ENCODE measurements around the gene ZNF74.

- TF ChIP-seq CTCF (IDR thresholded peaks at IDR 0.05) (no peak), MAX (IDR thresholded peaks at IDR 0.05) (no peak), RAD21 (conservative IDR thresholded peaks at IDR 0.05 in 1 of 2, IDR thresholded peaks at IDR 0.05 in 1 of 2) (no peak), MAFK (IDR thresholded peaks at IDR 0.05; ENCODE audit: partially characterized antibody) (no peak), POLR2A (IDR thresholded peaks at IDR 0.05; ENCODE audit: low read length) (no peak), EP300 (IDR thresholded peaks at IDR 0.05) (no peak), REST (IDR thresholded peaks at IDR 0.05) (no peak), RFX5 (IDR thresholded peaks at IDR 0.05) (no peak)
These were observed 15.8 kb upstream of the ZNF74 start for GRCh38 chr22:20378110-20378509.
